Mammary epithelial cell (primary cell): Measurements from ENCODE around the gene SLC2A5.

Experiments
- EZH2 ChIP-seq: IDR thresholded peaks from 2 replicates; pipeline ENCODE4 v1.6.1; 2012; ENCODE audit warnings: low read length, inconsistent platforms, borderline replicate concordance
- TF ChIP-seq, protein P1 (sequence below), 2 donors: IDR thresholded peaks in 1 of 2; conservative IDR thresholded peaks in 1 of 2; 2 replicates each; pipeline ENCODE4 v1.5.1; 2011 to 2012; ENCODE audit warnings: inconsistent platforms in 2 of 2, low read length in 2 of 2, mild to moderate bottlenecking in 2 of 2, control low read depth in 1 of 2, low read depth in 1 of 2; ENCODE audit not compliant: insufficient read depth in 1 of 2; ENCODE audit errors: extremely low read depth in 1 of 2

GRCh38 chr1:9010781-9011323 is 58.6 kb downstream of the SLC2A5 start:
- TF ChIP-seq, protein P1, sequence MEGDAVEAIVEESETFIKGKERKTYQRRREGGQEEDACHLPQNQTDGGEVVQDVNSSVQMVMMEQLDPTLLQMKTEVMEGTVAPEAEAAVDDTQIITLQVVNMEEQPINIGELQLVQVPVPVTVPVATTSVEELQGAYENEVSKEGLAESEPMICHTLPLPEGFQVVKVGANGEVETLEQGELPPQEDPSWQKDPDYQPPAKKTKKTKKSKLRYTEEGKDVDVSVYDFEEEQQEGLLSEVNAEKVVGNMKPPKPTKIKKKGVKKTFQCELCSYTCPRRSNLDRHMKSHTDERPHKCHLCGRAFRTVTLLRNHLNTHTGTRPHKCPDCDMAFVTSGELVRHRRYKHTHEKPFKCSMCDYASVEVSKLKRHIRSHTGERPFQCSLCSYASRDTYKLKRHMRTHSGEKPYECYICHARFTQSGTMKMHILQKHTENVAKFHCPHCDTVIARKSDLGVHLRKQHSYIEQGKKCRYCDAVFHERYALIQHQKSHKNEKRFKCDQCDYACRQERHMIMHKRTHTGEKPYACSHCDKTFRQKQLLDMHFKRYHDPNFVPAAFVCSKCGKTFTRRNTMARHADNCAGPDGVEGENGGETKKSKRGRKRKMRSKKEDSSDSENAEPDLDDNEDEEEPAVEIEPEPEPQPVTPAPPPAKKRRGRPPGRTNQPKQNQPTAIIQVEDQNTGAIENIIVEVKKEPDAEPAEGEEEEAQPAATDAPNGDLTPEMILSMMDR (conservative IDR thresholded peaks at IDR 0.05 in 1 of 2, IDR thresholded peaks at IDR 0.05 in 1 of 2; ENCODE audit: extremely low read depth in 1 of 2, insufficient read depth in 1 of 2, low read depth in 1 of 2, low read length in 2 of 2): no peak
- TF ChIP-seq EZH2: no peak
